ENCODE results near the gene CLN5.

- TF ChIP-seq POLR2A (IDR thresholded peaks at IDR 0.05; ENCODE audit: low read depth, low read length) (no peak), RFX5 (IDR thresholded peaks at IDR 0.05; ENCODE audit: low read depth, low read length) (no peak), SMC3 (IDR thresholded peaks at IDR 0.05; ENCODE audit: low read depth, low read length) (no peak), RCOR1 (IDR thresholded peaks at IDR 0.05; ENCODE audit: insufficient replicate concordance, low read length) (no peak), RAD21 (IDR thresholded peaks at IDR 0.05; ENCODE audit: low read length) (no peak), MAZ (IDR thresholded peaks at IDR 0.05; ENCODE audit: borderline replicate concordance, low read depth, low read length) (no peak), BHLHE40 (IDR thresholded peaks at IDR 0.05; ENCODE audit: low read depth, low read length) (no peak), FOS (IDR thresholded peaks at IDR 0.05; ENCODE audit: low read depth, low read length) (no peak), CEBPB (IDR thresholded peaks at IDR 0.05; ENCODE audit: low read depth, low read length) (no peak)
- TF ChIP-seq, protein P1, sequence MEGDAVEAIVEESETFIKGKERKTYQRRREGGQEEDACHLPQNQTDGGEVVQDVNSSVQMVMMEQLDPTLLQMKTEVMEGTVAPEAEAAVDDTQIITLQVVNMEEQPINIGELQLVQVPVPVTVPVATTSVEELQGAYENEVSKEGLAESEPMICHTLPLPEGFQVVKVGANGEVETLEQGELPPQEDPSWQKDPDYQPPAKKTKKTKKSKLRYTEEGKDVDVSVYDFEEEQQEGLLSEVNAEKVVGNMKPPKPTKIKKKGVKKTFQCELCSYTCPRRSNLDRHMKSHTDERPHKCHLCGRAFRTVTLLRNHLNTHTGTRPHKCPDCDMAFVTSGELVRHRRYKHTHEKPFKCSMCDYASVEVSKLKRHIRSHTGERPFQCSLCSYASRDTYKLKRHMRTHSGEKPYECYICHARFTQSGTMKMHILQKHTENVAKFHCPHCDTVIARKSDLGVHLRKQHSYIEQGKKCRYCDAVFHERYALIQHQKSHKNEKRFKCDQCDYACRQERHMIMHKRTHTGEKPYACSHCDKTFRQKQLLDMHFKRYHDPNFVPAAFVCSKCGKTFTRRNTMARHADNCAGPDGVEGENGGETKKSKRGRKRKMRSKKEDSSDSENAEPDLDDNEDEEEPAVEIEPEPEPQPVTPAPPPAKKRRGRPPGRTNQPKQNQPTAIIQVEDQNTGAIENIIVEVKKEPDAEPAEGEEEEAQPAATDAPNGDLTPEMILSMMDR (conservative IDR thresholded peaks at IDR 0.05; ENCODE audit: low read depth, low read length), result no peak
- TF ChIP-seq, protein P2, sequence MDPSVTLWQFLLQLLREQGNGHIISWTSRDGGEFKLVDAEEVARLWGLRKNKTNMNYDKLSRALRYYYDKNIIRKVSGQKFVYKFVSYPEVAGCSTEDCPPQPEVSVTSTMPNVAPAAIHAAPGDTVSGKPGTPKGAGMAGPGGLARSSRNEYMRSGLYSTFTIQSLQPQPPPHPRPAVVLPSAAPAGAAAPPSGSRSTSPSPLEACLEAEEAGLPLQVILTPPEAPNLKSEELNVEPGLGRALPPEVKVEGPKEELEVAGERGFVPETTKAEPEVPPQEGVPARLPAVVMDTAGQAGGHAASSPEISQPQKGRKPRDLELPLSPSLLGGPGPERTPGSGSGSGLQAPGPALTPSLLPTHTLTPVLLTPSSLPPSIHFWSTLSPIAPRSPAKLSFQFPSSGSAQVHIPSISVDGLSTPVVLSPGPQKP (IDR thresholded peaks at IDR 0.05; ENCODE audit: borderline replicate concordance, low read depth, low read length), result no peak
Measured at GRCh38 chr13:77000475-77000874, 8.6 kb downstream of the CLN5 start.
